Activated naive CD4-positive, alpha-beta T cell treated with anti-CD3 and anti-CD28 coated beads for 36 hours (primary cell): ENCODE results near the gene NGFR. TPM values are rescaled to one million over a fixed set of nuclear protein-coding genes. Genes with fewer than 3 reads are reported as not detected.

ENCODE experiments used
- CTCF ChIA-PET: fragments of 350-600 bp; sonication (Branson Sonifier 250); formaldehyde crosslinking; loops from one replicate; lab custom pipeline; 2021; ENCODE audit warnings: antibody characterized with exemption; lab: Charles Lee
- DNase-seq: peaks from one replicate; pipeline ENCODE4 v3.0.0-alpha.2; 2020
- H3K27ac Mint-ChIP-seq: one replicate; pipeline ENCODE4 v1.8.0; 2021; ENCODE audit warnings: mild to moderate bottlenecking, mixed read lengths
- H3K27me3 Mint-ChIP-seq: one replicate; pipeline ENCODE4 v1.8.0; 2021; ENCODE audit warnings: low read depth, mixed read lengths
- H3K36me3 Mint-ChIP-seq: one replicate; pipeline ENCODE4 v1.8.0; 2021; ENCODE audit warnings: low read depth, mixed read lengths
- H3K4me1 Mint-ChIP-seq: one replicate; pipeline ENCODE4 v1.8.0; 2021; ENCODE audit warnings: low read depth, mixed read lengths
- H3K4me3 Mint-ChIP-seq: one replicate; pipeline ENCODE4 v1.8.0; 2021; ENCODE audit warnings: mild to moderate bottlenecking, moderate library complexity, mixed read lengths
- H3K9me3 Mint-ChIP-seq: one replicate; pipeline ENCODE4 v1.8.0; 2021; ENCODE audit warnings: mixed read lengths
- intact Hi-C: fragments of 100-400 bp; cut with micrococcal nuclease; formaldehyde crosslinking; loops from one replicate; pipeline ENCODE4 v1.15.1; 2023
- total RNA-seq, 2 experiments: library from RNA; stranded (reverse); gene quantifications; one replicate each; pipeline ENCODE4 v1.2.3, GENCODE V29; 2021

NGFR gene
- total RNA-seq, 2 experiments from 2014 or later = 0.12 TPM

DNA sequence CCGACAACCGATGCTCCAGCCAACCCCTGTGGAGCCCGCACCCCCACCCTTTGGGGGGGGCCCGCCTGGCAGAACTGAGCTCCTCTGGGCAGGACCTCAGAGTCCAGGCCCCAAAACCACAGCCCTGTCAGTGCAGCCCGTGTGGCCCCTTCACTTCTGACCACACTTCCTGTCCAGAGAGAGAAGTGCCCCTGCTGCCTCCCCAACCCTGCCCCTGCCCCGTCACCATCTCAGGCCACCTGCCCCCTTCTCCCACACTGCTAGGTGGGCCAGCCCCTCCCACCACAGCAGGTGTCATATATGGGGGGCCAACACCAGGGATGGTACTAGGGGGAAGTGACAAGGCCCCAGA, 17.9 kb downstream of the NGFR start:
- intact Hi-C loops = no loop called here
- Mint-ChIP-seq H3K27ac (no peak overlapping the region), H3K9me3 (no peaks in the 10 kb centered on the region), H3K36me3 (no peaks in the 10 kb centered on the region), H3K4me1 (no peaks in the 10 kb centered on the region), H3K4me3 (no peak overlapping the region), H3K27me3 (peaks cover 6% of the 10 kb centered on the region)
- DNase-seq = no peak
- CTCF ChIA-PET = no interaction called here

- Mint-ChIP-seq H3K4me1 (no peaks in the 10 kb centered on the region), H3K27me3 (peaks cover 6% of the 10 kb centered on the region), H3K36me3 (no peaks in the 10 kb centered on the region), H3K27ac (no peak overlapping the region), H3K9me3 (no peaks in the 10 kb centered on the region), H3K4me3 (no peak overlapping the region)
- intact Hi-C loops = no loop called here
- CTCF ChIA-PET = interaction anchor here (0.5 to 1.5 kb wide), 3 partner anchors 9 to 118 kb away, joined by 3 to 4 read pairs (median 3); no protein-coding TSS in a partner anchor
- no peak for DNase-seq
Measured at GRCh38 chr17:49513641-49514040, 18.5 kb downstream of the NGFR start.

- Mint-ChIP-seq H3K4me3 (no peak overlapping the region), H3K27ac (no peak overlapping the region), H3K4me1 (no peaks in the 10 kb centered on the region), H3K36me3 (no peaks in the 10 kb centered on the region), H3K9me3 (no peaks in the 10 kb centered on the region), H3K27me3 (peaks cover 2% of the 10 kb centered on the region)
- CTCF ChIA-PET = interaction anchor here (0.5 to 1.5 kb wide), 4 partner anchors 10 to 272 kb away, joined by 3 to 4 read pairs (median 3); no protein-coding TSS in a partner anchor
- intact Hi-C loops = no loop called here
- DNase-seq = no peak
Measured at GRCh38 chr17:49514071-49514721, 19.1 kb downstream of the NGFR start.

GRCh38 chr17:49515196-49515770, 20.2 kb downstream of the NGFR start:
- CTCF ChIA-PET = interaction anchor here (0.7 to 1.5 kb wide), 3 partner anchors 41 to 273 kb away, joined by 3 read pairs; no protein-coding TSS in a partner anchor
- Mint-ChIP-seq H3K4me3 (no peak overlapping the region), H3K4me1 (no peaks in the 10 kb centered on the region)

DNA sequence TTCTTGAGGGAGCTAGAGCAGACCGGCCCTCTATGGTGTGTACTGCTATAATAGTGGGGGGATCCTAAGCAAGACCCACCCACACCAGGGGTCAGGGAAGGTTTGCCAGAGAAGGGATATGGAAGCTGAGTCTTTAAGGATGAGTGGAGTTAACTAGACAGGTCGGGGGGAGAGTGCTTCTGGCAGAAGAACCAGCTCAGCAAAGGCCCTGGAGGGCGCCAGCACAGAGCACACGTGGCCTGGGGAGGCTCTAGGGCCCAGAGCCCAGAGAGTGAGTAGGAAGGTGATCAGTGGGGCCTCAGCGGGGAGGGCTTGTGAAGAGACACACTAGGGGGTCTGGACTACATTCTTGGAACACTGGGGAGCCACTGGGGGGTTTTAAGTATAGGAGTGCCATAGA, 21.1 kb downstream of the NGFR start:
- Mint-ChIP-seq H3K27me3 (no peaks in the 10 kb centered on the region), H3K27ac (no peak overlapping the region), H3K4me1 (no peaks in the 10 kb centered on the region), H3K36me3 (no peaks in the 10 kb centered on the region), H3K4me3 (no peak overlapping the region), H3K9me3 (no peaks in the 10 kb centered on the region)
- no peak for DNase-seq
- intact Hi-C loops = no loop called here
- CTCF ChIA-PET = interaction anchor here (1.1 to 1.2 kb wide), 2 partner anchors 40 to 108 kb away, joined by 3 read pairs; no protein-coding TSS in a partner anchor

More at GRCh38 chr17:49515196-49515770, 20.2 kb downstream of the NGFR start:
- DNase-seq = no peak
- Mint-ChIP-seq H3K9me3 (no peaks in the 10 kb centered on the region), H3K27me3 (no peaks in the 10 kb centered on the region), H3K36me3 (no peaks in the 10 kb centered on the region), H3K27ac (no peak overlapping the region)
- intact Hi-C loops = no loop called here

- Mint-ChIP-seq H3K9me3 (no peaks in the 10 kb centered on the region), H3K27ac (no peak overlapping the region), H3K36me3 (no peaks in the 10 kb centered on the region), H3K4me1 (peaks cover 5% of the 10 kb centered on the region), H3K27me3 (no peaks in the 10 kb centered on the region), H3K4me3 (no peak overlapping the region)
- DNase-seq = no peak
- CTCF ChIA-PET = interaction anchor here (0.6 to 1.2 kb wide), 2 partner anchors 23 to 482 kb away, joined by 3 read pairs; no protein-coding TSS in a partner anchor
- intact Hi-C loops = no loop called here
Measured at GRCh38 chr17:49518346-49519078, 23.4 kb downstream of the NGFR start.

DNA sequence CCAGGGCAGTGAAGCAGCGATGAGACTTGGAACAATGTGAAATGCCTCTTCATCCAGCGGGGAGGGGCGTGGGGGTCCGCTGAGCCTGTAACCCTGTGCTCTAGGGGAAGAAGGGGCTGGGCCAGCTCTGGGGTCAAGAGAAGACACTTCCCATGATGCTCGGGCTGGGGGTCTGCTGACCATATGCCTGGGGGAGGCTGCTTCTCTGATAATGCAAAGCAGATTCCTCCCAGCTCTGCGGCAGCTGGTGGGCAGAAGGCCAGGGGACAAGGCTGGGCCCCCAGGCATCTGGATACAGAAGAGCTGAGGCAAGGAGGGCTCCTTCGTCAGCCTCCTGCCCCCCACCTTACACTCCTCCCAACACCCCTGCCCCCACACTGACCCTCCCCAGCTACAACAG, 24.7 kb downstream of the NGFR start:
- Mint-ChIP-seq H3K27ac (no peak overlapping the region), H3K36me3 (no peaks in the 10 kb centered on the region), H3K4me3 (no peak overlapping the region), H3K9me3 (no peaks in the 10 kb centered on the region), H3K4me1 (peaks cover 10% of the 10 kb centered on the region), H3K27me3 (no peaks in the 10 kb centered on the region)
- CTCF ChIA-PET = interaction anchor here (0.5 kb wide), 2 partner anchors 103 to 1254 kb away, joined by 3 read pairs; no protein-coding TSS in a partner anchor
- intact Hi-C loops = no loop called here
- DNase-seq = no peak

GRCh38 chr17:49520386-49521087, 25.4 kb downstream of the NGFR start:
- CTCF ChIA-PET = no interaction called here

GRCh38 chr17:49521088-49521450, 26.0 kb downstream of the NGFR start:
- Mint-ChIP-seq H3K4me1 (peaks cover 10% of the 10 kb centered on the region), H3K9me3 (no peaks in the 10 kb centered on the region), H3K27me3 (no peaks in the 10 kb centered on the region), H3K4me3 (no peak overlapping the region), H3K27ac (no peak overlapping the region), H3K36me3 (no peaks in the 10 kb centered on the region)
- intact Hi-C loops = no loop called here
- DNase-seq = no peak
- CTCF ChIA-PET = no interaction called here

More at GRCh38 chr17:49520386-49521087, 25.4 kb downstream of the NGFR start:
- no peak overlapping the region for H3K27ac Mint-ChIP-seq
- no peaks in the 10 kb centered on the region for H3K36me3 Mint-ChIP-seq
- DNase-seq = no peak
- intact Hi-C loops = no loop called here
- no peak overlapping the region for H3K4me3 Mint-ChIP-seq
- H3K9me3 Mint-ChIP-seq = no peaks in the 10 kb centered on the region
- peaks cover 10% of the 10 kb centered on the region for H3K4me1 Mint-ChIP-seq
- no peaks in the 10 kb centered on the region for H3K27me3 Mint-ChIP-seq

DNA sequence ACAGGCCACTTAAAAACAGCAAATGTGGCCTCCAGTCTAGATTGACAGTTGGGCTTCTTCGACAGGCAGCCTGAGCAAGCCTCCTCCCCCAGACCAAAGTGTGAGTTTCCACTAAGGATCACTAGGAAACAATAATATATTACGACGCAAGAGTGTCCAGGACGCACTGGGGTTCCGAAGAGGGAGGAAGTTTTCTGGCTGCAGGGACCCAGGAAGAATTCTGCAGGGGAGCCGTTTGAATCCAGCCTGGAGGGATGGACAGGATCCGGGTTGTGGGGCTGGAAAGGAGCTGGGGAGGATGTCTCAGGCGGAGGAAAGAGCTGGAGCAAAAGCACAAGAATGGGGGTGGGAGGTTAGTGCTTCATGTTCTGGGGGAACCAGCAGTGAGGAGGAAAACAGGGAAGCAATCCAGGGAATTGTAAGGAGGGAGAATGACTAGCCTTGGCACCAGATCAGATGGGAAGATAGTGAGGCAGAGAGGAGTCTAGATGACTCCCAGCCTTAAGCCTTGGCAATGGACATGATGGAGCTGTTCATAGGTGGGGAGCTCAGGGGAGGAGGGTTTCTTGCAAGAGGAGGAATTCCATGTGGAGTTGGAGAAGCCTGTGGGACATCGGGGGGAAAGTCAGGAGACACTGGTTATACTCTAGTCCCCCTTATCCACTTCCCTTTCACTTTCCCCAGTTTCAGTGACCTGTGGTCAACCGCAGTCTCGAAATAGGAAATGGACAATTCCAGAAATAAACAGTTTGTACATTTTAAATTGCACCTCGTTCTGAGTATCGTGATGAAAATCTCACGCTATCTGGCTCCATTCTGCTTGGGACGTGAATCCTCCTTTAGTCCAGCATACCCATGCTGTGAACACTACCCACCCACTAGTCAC, 26.6 kb downstream of the NGFR start:
- H3K4me3 Mint-ChIP-seq = no peak overlapping the region
- DNase-seq = no peak
- CTCF ChIA-PET = no interaction called here
- no peaks in the 10 kb centered on the region for H3K36me3 Mint-ChIP-seq
- H3K4me1 Mint-ChIP-seq = peaks cover 10% of the 10 kb centered on the region
- no peaks in the 10 kb centered on the region for H3K9me3 Mint-ChIP-seq
- intact Hi-C loops = loop anchor here (2.0 kb wide), 1 partner anchor 35 kb away; no protein-coding TSS in a partner anchor
- H3K27me3 Mint-ChIP-seq = no peaks in the 10 kb centered on the region
- H3K27ac Mint-ChIP-seq = no peak overlapping the region

GRCh38 chr17:49522357-49522890, 27.3 kb downstream of the NGFR start:
- CTCF ChIA-PET = interaction anchor here (0.7 to 2.7 kb wide), 3 partner anchors 16 to 34 kb away, joined by 3 to 20 read pairs (median 5); no protein-coding TSS in a partner anchor

More at GRCh38 chr17:49522357-49522890, 27.3 kb downstream of the NGFR start:
- no peaks in the 10 kb centered on the region for H3K27me3 Mint-ChIP-seq
- H3K4me1 Mint-ChIP-seq = peaks cover 10% of the 10 kb centered on the region
- no peak for DNase-seq
- H3K36me3 Mint-ChIP-seq = no peaks in the 10 kb centered on the region
- no peaks in the 10 kb centered on the region for H3K9me3 Mint-ChIP-seq
- intact Hi-C loops = loop anchor here (2.0 kb wide), 1 partner anchor 34 kb away; no protein-coding TSS in a partner anchor
- H3K27ac Mint-ChIP-seq = no peak overlapping the region
- H3K4me3 Mint-ChIP-seq = no peak overlapping the region
